ENCODE results near the gene NCL.
"Not testable (repeated sequence)": the region's sequence is repeated elsewhere in the genome, so short reads cannot be mapped to it uniquely, and the experiment has no call there.

The NCL gene

GRCh38 chr2:231431606-231432005 is 32.7 kb downstream of the NCL start:
- DNase-seq (ENCODE audit: low spot score) = no peak

- DNase-seq (ENCODE audit: low spot score) = not testable (repeated sequence)
These were observed 33.8 kb downstream of the NCL start for GRCh38 chr2:231430437-231430836.

GRCh38 chr2:231429901-231430300 is 34.4 kb downstream of the NCL start:
- DNase-seq (ENCODE audit: low spot score) = no peak

GRCh38 chr2:231429152-231429551 is 35.1 kb downstream of the NCL start:
- DNase-seq (ENCODE audit: low spot score) = no peak

- DNase-seq (ENCODE audit: low spot score) = no peak
These were observed 37.2 kb downstream of the NCL start for GRCh38 chr2:231427116-231427515.

- no peak for DNase-seq (ENCODE audit: low spot score)
These were observed 38.2 kb downstream of the NCL start for GRCh38 chr2:231425811-231426703.

GRCh38 chr2:231425291-231425810 is 38.9 kb downstream of the NCL start:
- no peak for DNase-seq (ENCODE audit: low spot score)

GRCh38 chr2:231423176-231423575 is 41.1 kb downstream of the NCL start:
- DNase-seq (ENCODE audit: low spot score) = no peak

GRCh38 chr2:231422056-231422455 is 42.2 kb downstream of the NCL start:
- no peak for DNase-seq (ENCODE audit: low spot score)

GRCh38 chr2:231421051-231421580 is 43.2 kb downstream of the NCL start:
- DNase-seq (ENCODE audit: low spot score) = no peak

GRCh38 chr2:231418820-231419640 is 45.3 kb downstream of the NCL start:
- DNase-seq (ENCODE audit: low spot score) = no peak

- DNase-seq (ENCODE audit: low spot score) = no peak
These were observed 49.3 kb downstream of the NCL start for GRCh38 chr2:231415029-231415428.

- DNase-seq (ENCODE audit: low spot score) = no peak
These were observed 50.3 kb downstream of the NCL start for GRCh38 chr2:231413921-231414476.

- DNase-seq (ENCODE audit: low spot score) = peak; percentile 42
These were observed 50.8 kb downstream of the NCL start for GRCh38 chr2:231413456-231413855.

- DNase-seq (ENCODE audit: low spot score) = no peak
These were observed 51.7 kb downstream of the NCL start for GRCh38 chr2:231412618-231412963.

GRCh38 chr2:231411831-231412617 is 52.3 kb downstream of the NCL start:
- DNase-seq (ENCODE audit: low spot score) = peak; percentile 78

GRCh38 chr2:231411237-231411636 is 53.0 kb downstream of the NCL start:
- no peak for DNase-seq (ENCODE audit: low spot score)

- DNase-seq (ENCODE audit: low spot score) = no peak
These were observed 53.8 kb downstream of the NCL start for GRCh38 chr2:231410293-231411004.

- no peak for DNase-seq (ENCODE audit: low spot score)
These were observed 54.5 kb downstream of the NCL start for GRCh38 chr2:231409776-231410175.

- not testable (repeated sequence) for DNase-seq (ENCODE audit: low spot score)
These were observed 56.0 kb downstream of the NCL start for GRCh38 chr2:231408304-231408703.

All from SK-N-DZ (cell line).